NCI-H82 (cell line): ENCODE data around the gene NTMT1.

Experiments
- DNase-seq: peaks from one replicate; lab custom pipeline; 2025; lab: John Stamatoyannopoulos, UW

Gene NTMT1

DNA sequence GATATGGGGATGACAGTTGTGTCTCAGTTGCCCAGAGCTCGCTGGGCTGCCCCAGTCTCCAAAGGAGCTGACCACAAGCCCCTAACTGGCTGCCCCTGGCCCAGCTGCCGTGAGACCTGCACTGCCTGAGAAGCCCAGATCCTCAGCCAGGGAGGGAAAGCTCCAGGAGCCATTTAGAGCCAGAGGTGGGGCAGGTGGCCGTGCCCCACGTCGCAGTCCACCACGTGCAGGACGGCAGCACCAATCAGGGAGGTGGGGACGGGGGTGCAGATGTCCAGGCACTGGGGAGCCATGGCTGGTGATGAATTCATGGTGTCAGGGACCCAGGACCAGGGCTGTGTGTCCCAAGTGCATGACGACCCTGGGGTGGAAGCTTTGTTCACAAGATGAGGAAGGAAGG lies 52.9 kb downstream of the NTMT1 start:
- DNase-seq = no peak

DNA sequence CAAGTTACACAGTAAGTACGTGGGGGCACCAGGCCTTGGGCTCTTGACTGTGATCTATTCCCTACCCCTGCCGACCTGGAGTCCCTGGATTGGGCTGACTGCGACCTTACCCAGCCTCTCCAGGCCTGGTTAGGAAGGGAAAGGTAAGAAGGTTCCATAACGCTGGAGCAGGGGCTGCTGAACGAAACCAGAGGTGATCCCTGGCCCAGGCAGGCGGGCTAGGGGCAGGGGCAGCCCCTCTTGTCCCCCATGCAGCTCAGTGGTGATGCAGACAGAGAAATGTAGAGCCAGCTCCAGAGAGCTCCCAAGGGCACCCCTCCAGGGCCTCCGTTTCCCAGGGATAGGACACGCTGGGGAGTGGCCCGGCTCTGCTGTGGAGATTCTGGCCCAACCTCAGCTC lies 53.6 kb downstream of the NTMT1 start:
- no peak for DNase-seq

DNA sequence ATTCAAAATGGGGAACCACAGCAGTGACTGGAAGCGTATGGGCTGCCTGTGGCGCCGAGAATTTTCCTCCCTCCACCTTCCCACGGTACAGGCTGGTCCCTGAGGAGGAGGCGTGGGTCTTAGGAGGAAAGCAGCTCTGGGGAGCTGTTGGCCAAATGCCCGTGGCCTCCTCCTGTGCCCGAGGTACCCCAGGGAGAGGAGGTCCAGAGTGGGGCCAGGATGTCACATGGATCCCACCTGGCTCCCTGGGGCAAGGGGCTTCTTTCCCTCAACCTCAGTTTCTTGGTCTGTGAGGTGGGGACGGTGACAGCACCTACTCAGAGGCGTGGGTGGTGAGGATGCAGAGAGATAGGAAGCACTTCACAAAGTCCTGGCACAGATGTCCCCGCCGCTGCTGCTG lies 56.0 kb downstream of the NTMT1 start:
- DNase-seq = no peak

DNA sequence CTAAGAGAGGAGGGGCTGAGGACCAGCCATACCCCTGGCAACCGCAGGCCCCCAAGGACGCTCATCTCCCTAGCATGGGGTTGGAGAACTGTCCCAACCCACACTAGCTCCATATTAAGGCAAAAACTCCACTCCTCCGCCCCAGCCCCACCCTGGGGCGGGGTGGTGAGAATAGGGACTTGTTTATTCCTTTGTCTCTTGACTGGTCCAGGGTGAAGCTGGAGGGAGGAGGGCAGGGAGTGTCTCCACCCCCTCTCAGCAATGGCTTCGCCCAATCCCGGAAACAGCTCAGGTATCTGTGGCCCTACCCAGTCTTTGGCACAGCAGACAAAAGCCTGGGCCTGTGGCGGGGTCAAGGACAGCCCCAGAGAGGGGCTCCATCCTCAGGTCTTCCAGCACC lies 56.4 kb downstream of the NTMT1 start:
- no peak for DNase-seq

DNA sequence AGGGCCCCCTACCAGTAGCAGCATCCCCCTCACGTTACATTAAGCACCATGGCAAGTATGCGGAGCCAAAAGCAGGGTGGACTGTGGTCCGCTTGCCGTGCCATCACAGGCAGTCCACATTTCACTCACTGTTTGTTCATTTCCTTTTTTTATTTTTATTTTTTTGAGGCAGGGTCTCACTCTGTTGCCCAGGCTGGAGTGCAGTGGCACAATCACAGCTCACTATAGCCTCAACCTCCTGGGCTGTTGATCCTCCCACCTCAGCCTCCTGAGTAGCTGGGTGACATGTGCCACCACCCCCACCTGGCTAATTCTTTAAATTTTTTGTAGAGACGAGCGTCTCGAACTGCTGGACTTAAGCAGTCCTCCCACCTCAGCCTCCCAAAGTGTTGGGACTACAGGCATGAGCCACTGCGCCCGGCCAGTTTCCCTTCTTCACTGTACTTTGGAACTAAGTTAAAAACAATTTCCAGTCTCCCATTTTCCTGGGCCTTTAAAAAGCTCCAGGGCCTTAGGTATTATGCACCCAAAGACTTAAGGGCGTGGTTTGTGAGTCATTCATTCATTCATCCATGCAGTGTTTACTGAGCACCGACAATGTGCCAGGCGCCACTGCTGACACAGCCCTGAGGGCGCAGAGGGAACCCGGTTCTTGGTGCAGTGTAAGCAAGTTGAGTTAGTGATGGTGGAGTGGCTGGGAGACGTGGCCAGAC lies 59.4 kb downstream of the NTMT1 start:
- no peak for DNase-seq
